ENCODE results near the gene MAP6.

MAP6 gene

DNA sequence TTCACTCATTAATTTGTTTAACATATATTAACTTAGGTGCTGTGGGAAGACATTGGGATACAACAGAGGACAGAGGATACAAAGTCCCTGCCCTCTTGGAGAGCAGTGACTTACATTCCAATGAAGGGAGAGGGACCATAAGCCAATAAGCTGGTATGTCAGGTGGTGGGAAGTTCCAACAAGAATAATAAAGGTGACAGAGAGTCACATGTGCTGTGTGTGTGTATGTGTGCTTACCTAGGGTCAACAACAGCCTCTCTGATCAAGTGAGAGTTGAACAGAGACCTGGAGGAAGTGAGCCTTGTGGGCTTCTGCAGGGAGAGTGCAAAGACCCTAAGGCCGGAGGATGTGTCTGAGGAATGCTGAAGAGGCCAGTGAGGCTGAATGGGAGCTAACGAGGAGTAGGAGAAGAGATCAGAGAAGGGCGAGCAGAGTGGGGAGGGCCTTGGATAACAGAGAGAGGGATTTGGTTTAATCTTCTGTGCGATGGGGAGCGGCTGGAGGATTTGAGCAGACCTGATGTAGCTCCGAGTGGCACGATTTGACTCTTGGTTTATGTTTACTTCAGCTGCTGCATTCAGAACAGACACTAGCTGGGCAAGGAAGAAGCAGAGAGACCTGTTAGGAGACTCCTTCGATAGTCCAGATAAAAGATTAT is 35.3 kb downstream of the MAP6 start:
- H3K27ac Mint-ChIP-seq = no peak overlapping the region
- no peak overlapping the region for H3K4me3 Mint-ChIP-seq
- H3K36me3 Mint-ChIP-seq (ENCODE audit: insufficient read depth) = no peaks in the 10 kb centered on the region
- H3K27me3 Mint-ChIP-seq = peaks cover 54 to 86% of the 10 kb centered on the region in 2 donors
- DNase-seq (no peak), ATAC-seq (replicated peaks) (no peak)
- no peaks in the 10 kb centered on the region for H3K9me3 Mint-ChIP-seq
- H3K4me1 Mint-ChIP-seq (ENCODE audit: low read depth in 2 of 2) = no peaks in the 10 kb centered on the region

GRCh38 chr11:75632962-75633361 is 35.9 kb downstream of the MAP6 start:
- Mint-ChIP-seq H3K27ac (no peak overlapping the region), H3K4me3 (no peak overlapping the region), H3K36me3 (ENCODE audit: insufficient read depth) (no peaks in the 10 kb centered on the region), H3K27me3 (peaks cover 55 to 85% of the 10 kb centered on the region in 2 donors), H3K9me3 (no peaks in the 10 kb centered on the region), H3K4me1 (ENCODE audit: low read depth in 2 of 2) (no peaks in the 10 kb centered on the region)
- no peak for ATAC-seq (replicated peaks)
- DNase-seq = no peak

DNA sequence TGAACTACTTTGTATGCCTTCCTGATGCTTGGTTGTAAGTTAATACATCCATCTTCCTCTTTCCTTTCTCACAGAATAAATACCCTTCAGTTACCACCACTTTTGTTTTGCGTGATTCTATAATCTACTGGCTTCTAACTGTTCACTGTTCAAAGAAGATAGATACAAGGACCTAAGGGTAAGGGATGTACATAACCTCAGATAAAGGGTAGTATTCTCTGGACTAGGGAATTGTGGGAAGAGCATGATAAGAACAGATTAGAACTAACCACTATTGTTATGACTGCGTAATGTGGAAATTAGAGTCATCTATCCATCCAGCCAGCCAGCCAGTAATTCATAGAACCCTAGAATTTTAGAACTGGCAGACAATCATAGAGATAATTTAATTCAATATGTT is 36.4 kb downstream of the MAP6 start:
- ATAC-seq (replicated peaks) (no peak), DNase-seq (no peak)
- Mint-ChIP-seq H3K4me1 (ENCODE audit: low read depth in 2 of 2) (no peaks in the 10 kb centered on the region), H3K9me3 (no peaks in the 10 kb centered on the region), H3K4me3 (no peak overlapping the region), H3K27me3 (peaks cover 55 to 85% of the 10 kb centered on the region in 2 donors), H3K27ac (no peak overlapping the region), H3K36me3 (ENCODE audit: insufficient read depth) (no peaks in the 10 kb centered on the region)

GRCh38 chr11:75631086-75631730 is 37.6 kb downstream of the MAP6 start:
- ATAC-seq (replicated peaks) (no peak), DNase-seq (no peak)
- Mint-ChIP-seq H3K4me3 (no peak overlapping the region), H3K4me1 (ENCODE audit: low read depth in 2 of 2) (no peaks in the 10 kb centered on the region), H3K27ac (no peak overlapping the region), H3K9me3 (no peaks in the 10 kb centered on the region), H3K36me3 (ENCODE audit: insufficient read depth) (no peaks in the 10 kb centered on the region), H3K27me3 (peaks cover 43 to 75% of the 10 kb centered on the region in 2 donors)

GRCh38 chr11:75627906-75628668 is 40.8 kb downstream of the MAP6 start:
- peaks cover 30 to 47% of the 10 kb centered on the region in 2 donors for H3K27me3 Mint-ChIP-seq
- H3K9me3 Mint-ChIP-seq = no peaks in the 10 kb centered on the region
- no peak overlapping the region for H3K4me3 Mint-ChIP-seq
- ATAC-seq (replicated peaks) (no peak), DNase-seq (no peak)
- no peak overlapping the region for H3K27ac Mint-ChIP-seq
- H3K4me1 Mint-ChIP-seq (ENCODE audit: low read depth in 2 of 2) = peaks cover 0 to 4% of the 10 kb centered on the region in 2 donors
- H3K36me3 Mint-ChIP-seq (ENCODE audit: insufficient read depth) = no peaks in the 10 kb centered on the region

- H3K4me3 Mint-ChIP-seq = no peak overlapping the region
- no peak overlapping the region for H3K27ac Mint-ChIP-seq
- no peak for DNase-seq
- ATAC-seq (replicated peaks) = no peak
- peaks cover 0 to 4% of the 10 kb centered on the region in 2 donors for H3K4me1 Mint-ChIP-seq (ENCODE audit: low read depth in 2 of 2)
- H3K36me3 Mint-ChIP-seq (ENCODE audit: insufficient read depth) = no peaks in the 10 kb centered on the region
- peaks cover 20 to 36% of the 10 kb centered on the region in 2 donors for H3K27me3 Mint-ChIP-seq
- no peaks in the 10 kb centered on the region for H3K9me3 Mint-ChIP-seq
These were observed 41.8 kb downstream of the MAP6 start for GRCh38 chr11:75626889-75627529.

- Mint-ChIP-seq H3K36me3 (ENCODE audit: insufficient read depth) (no peaks in the 10 kb centered on the region), H3K4me3 (no peak overlapping the region)
- ATAC-seq (replicated peaks) = no peak
These were observed 42.6 kb downstream of the MAP6 start for GRCh38 chr11:75625991-75626888.

DNA sequence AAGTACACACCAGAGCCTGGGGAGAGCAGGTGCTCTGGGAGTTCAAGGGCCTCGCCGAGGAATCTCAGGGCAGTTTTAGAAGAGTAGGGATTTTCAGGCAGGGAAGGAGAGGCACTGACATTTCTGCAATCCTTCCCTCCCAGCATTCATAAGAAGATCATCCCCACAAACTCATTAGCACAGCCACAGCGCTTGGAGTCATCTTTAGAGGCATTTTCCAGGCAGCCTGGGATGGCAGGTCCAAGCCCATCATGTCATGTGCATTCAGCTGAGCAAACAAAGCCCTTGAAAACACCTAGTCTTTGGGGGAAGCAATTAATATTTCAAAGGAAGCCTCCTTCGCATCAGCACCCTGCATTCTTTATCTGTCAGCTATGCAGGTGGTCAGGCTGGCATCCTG is 43.8 kb downstream of the MAP6 start:
- no peak for DNase-seq
- H3K36me3 Mint-ChIP-seq (ENCODE audit: insufficient read depth) = no peaks in the 10 kb centered on the region
- no peaks in the 10 kb centered on the region for H3K9me3 Mint-ChIP-seq
- no peak overlapping the region for H3K4me3 Mint-ChIP-seq
- H3K27ac Mint-ChIP-seq = no peak overlapping the region
- peaks cover 11 to 21% of the 10 kb centered on the region in 2 donors for H3K27me3 Mint-ChIP-seq
- peaks cover 0 to 4% of the 10 kb centered on the region in 2 donors for H3K4me1 Mint-ChIP-seq (ENCODE audit: low read depth in 2 of 2)
- ATAC-seq (replicated peaks) = no peak

More at GRCh38 chr11:75625991-75626888, 42.6 kb downstream of the MAP6 start:
- peaks cover 0 to 4% of the 10 kb centered on the region in 2 donors for H3K4me1 Mint-ChIP-seq (ENCODE audit: low read depth in 2 of 2)
- H3K9me3 Mint-ChIP-seq = no peaks in the 10 kb centered on the region
- H3K27me3 Mint-ChIP-seq = peaks cover 12 to 28% of the 10 kb centered on the region in 2 donors
- no peak overlapping the region for H3K27ac Mint-ChIP-seq
- no peak for DNase-seq

DNA sequence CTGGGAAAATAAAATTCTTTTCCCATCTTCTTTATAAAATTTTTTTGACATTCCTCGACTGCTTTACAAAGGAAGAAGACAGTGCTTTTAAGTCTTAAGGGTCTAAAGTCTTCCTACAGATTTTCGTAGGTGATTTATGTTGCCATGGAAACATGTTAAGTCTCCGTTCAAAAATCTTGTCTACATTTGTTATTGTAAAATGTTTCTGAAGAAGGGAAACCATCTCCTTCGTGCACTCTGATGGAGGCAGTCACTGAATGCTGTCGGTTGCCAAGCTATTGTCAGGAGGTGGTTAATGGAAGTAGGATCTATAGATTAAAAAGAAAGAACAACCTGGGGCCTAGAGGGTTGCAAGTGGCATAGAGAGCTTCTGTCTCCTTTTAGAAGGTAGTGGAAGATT is 52.6 kb downstream of the MAP6 start:
- Mint-ChIP-seq H3K36me3 (ENCODE audit: insufficient read depth) (no peaks in the 10 kb centered on the region), H3K9me3 (no peaks in the 10 kb centered on the region), H3K4me1 (ENCODE audit: low read depth in 2 of 2) (no peaks in the 10 kb centered on the region), H3K27ac (no peak overlapping the region), H3K27me3 (peaks cover 12 to 30% of the 10 kb centered on the region in 2 donors), H3K4me3 (no peak overlapping the region)
- DNase-seq = no peak
- ATAC-seq (replicated peaks) = no peak

DNA sequence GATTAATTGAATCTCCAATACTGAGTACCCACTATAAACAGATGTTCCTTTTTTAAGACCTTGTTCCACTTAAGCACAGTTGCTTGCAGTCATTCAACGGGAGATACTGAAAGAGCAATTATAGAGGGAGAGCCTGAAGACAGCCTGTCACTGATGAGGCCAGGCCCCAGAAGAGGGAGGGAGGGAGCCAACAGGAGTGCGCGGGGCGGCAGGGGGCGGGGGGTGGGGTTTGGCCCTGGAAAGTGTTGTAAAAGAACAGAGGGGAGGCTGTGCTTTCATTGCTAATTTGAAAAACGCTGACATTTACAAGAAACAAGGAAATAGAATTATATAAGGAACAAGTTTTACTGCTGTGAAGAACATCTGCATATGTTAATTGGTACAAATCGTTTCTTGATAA is 53.1 kb downstream of the MAP6 start:
- Mint-ChIP-seq H3K4me1 (ENCODE audit: low read depth in 2 of 2) (no peaks in the 10 kb centered on the region), H3K4me3 (no peak overlapping the region), H3K27ac (no peak overlapping the region), H3K9me3 (no peaks in the 10 kb centered on the region), H3K27me3 (peaks cover 12 to 30% of the 10 kb centered on the region in 2 donors), H3K36me3 (ENCODE audit: insufficient read depth) (no peaks in the 10 kb centered on the region)
- ATAC-seq (replicated peaks) (no peak), DNase-seq (no peak)

DNA sequence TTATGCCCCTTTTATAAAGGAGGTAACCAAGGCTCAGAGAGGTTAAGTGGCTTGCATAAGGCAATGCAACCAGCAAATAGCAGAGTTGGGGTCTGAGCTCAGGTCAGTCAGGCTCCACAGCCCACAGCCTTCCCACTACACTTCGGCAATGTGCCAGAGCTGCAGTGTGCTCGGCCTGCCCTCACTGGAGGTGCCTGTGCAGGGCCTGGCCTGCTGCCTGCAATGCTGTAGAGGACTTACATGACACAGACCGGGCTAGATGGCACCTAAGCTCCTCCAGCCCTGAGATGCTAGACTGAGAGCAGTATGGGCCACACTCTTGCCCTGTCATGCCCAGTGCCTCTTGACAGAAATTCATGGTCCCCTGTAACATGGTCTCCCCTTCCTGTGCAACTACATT is 57.0 kb downstream of the MAP6 start:
- Mint-ChIP-seq H3K9me3 (no peaks in the 10 kb centered on the region), H3K4me1 (ENCODE audit: low read depth in 2 of 2) (no peaks in the 10 kb centered on the region), H3K27ac (no peak overlapping the region), H3K36me3 (ENCODE audit: insufficient read depth) (no peaks in the 10 kb centered on the region), H3K4me3 (no peak overlapping the region), H3K27me3 (peaks cover 13 to 45% of the 10 kb centered on the region in 2 donors)
- DNase-seq (no peak), ATAC-seq (replicated peaks) (no peak)

DNA sequence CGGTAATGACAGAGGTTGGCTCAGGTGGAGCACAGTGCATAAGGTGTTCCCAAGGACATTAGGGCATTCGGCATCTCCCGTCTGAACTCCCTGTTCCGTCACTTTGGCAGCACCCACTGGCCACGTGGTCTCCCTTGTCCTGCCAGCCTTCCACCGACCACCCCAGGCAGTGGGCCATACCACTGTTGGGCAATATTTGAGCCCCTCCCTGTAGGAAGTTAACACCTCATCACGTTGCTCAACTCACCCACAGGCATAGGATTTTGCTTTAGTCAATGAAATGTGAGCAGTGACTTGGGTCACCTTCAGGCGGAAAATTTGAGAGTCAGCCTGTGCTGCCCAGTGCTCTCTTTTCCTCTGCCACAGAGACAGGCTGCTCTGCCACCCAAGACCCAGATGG is 62.7 kb downstream of the MAP6 start:
- Mint-ChIP-seq H3K36me3 (ENCODE audit: insufficient read depth) (no peaks in the 10 kb centered on the region), H3K4me3 (no peak overlapping the region), H3K9me3 (no peaks in the 10 kb centered on the region), H3K4me1 (ENCODE audit: low read depth in 2 of 2) (peaks cover 0 to 3% of the 10 kb centered on the region in 2 donors), H3K27ac (no peak overlapping the region), H3K27me3 (peaks cover 37 to 68% of the 10 kb centered on the region in 2 donors)
- ATAC-seq (replicated peaks) = no peak
- no peak for DNase-seq
